GM06990 (cell line): Measurements from ENCODE around the gene HMGN1.
A peak's percentile ranks its signal among the peaks of the same experiment; 100 is the strongest.

ENCODE experiments used
- DNase-seq: peaks from one replicate; pipeline ENCODE4 v3.0.0-alpha.2; 2011; ENCODE audit not compliant: insufficient read length; ENCODE audit errors: extremely low read depth
- H3K27me3 ChIP-seq: replicated peaks from 2 replicates; pipeline ENCODE4 v1.6.0; 2011; ENCODE audit warnings: low read length; ENCODE audit not compliant: control insufficient read depth, insufficient read depth
- H3K36me3 ChIP-seq: 2 replicates; pipeline ENCODE4 v1.5.1; 2011; ENCODE audit warnings: low read length; ENCODE audit not compliant: control insufficient read depth, insufficient read depth
- H3K4me3 ChIP-seq: replicated peaks from 2 replicates; pipeline ENCODE4 v1.5.1; 2011; ENCODE audit warnings: low read depth, mild to moderate bottlenecking, control low read depth, low read length
- TF ChIP-seq, protein P1 (sequence below): IDR thresholded peaks from 2 replicates; pipeline ENCODE4 v1.5.1; 2011; ENCODE audit warnings: low read length, control low read depth, mild to moderate bottlenecking, inconsistent platforms; ENCODE audit not compliant: insufficient read depth, poor library complexity, severe bottlenecking

HMGN1 gene

GRCh38 chr21:39363607-39364555 is 15.0 kb upstream of the HMGN1 start:
- Histone ChIP-seq H3K4me3 (no peak overlapping the region), H3K36me3 (no peaks in the 10 kb centered on the region), H3K27me3 (no peaks in the 10 kb centered on the region)
- DNase-seq, result no peak
- TF ChIP-seq, protein P1, sequence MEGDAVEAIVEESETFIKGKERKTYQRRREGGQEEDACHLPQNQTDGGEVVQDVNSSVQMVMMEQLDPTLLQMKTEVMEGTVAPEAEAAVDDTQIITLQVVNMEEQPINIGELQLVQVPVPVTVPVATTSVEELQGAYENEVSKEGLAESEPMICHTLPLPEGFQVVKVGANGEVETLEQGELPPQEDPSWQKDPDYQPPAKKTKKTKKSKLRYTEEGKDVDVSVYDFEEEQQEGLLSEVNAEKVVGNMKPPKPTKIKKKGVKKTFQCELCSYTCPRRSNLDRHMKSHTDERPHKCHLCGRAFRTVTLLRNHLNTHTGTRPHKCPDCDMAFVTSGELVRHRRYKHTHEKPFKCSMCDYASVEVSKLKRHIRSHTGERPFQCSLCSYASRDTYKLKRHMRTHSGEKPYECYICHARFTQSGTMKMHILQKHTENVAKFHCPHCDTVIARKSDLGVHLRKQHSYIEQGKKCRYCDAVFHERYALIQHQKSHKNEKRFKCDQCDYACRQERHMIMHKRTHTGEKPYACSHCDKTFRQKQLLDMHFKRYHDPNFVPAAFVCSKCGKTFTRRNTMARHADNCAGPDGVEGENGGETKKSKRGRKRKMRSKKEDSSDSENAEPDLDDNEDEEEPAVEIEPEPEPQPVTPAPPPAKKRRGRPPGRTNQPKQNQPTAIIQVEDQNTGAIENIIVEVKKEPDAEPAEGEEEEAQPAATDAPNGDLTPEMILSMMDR, result no peak

DNA sequence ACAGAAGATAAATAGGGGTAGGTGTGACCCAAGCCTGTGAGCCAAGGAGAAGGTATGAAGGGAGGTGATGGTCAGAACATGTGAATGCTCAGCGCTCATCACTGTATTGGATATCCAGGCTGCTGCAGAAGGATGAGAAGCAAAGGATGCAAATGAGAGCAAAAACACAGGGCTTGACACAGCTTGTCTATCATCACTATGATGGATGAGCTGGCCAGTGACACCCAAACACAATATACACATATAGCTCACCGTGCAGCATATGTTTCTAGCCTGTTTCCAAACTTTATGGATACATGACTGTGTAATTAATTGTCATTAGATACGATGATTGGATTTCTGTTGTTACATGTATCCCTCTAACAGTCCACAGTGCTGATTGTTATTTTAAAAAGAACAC is 13.8 kb upstream of the HMGN1 start:
- TF ChIP-seq, protein P1, result no peak
- H3K27me3 ChIP-seq, result no peaks in the 10 kb centered on the region
- H3K4me3 ChIP-seq, result no peak overlapping the region
- H3K36me3 ChIP-seq, result no peaks in the 10 kb centered on the region
- DNase-seq, result no peak

- TF ChIP-seq, protein P1, result no peak
- Histone ChIP-seq H3K4me3 (no peak overlapping the region), H3K27me3 (no peaks in the 10 kb centered on the region), H3K36me3 (no peaks in the 10 kb centered on the region)
- DNase-seq, result no peak
These were observed 10.5 kb upstream of the HMGN1 start for GRCh38 chr21:39359382-39359781.

GRCh38 chr21:39353295-39353694 is 4.4 kb upstream of the HMGN1 start:
- no peak for DNase-seq
- no peaks in the 10 kb centered on the region for H3K27me3 ChIP-seq
- TF ChIP-seq, protein P1, result no peak

DNA sequence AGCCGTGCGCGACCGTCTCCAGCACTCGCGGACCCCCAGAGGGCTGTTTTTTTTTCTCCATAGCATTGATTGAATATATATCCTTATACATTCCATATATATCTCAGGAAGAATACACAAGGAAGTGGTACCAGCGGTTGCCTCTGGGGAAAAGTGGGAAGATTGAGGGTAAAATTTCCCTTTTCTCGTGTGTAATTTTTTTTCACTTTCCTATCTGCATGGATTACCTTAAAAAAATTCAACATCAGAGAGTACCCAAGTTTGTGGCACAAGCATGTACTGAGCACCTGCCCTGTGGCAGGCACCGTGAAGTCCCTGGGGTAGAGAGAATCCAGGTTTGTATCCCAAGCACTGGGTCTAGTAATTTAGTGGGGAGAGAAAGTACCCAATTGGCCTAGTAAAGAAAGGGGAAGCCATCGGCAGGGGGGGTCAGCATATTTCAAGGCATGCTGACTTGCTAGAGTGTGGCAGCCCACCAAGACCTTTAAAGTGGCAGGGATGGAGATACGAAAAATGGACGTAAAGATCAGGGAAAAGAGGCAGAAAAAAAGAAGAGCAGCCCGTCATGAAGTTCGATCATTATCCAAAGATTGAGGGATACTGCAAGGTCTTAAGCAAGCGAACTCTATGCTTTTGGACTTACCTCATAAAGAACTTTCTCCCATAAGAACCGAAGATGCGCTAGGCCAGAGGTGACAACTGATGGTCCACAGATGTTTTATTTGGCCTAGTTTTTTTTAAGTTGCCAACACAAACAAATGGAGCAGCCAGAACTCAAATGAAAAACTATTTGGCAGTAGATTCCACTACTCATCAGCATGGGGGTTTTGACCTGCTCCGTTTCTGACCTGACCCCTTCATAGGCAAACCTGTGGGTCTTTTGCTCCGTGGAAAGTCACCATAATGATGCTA is 1.5 kb upstream of the HMGN1 start:
- peak overlapping the region; percentile 81 for H3K4me3 ChIP-seq
- TF ChIP-seq, protein P1, result no peak
- H3K36me3 ChIP-seq, result no peaks in the 10 kb centered on the region; the same call in 1 of the 2 replicates
- H3K27me3 ChIP-seq, result no peaks in the 10 kb centered on the region
- no peak for DNase-seq

More at GRCh38 chr21:39353295-39353694, 4.4 kb upstream of the HMGN1 start:
- H3K4me3 ChIP-seq, result no peak overlapping the region
- no peaks in the 10 kb centered on the region for H3K36me3 ChIP-seq
